GM12875 (cell line): Measurements from ENCODE around the gene GTF2H1.

ENCODE experiments used
- H3K4me3 ChIP-seq: one replicate; pipeline ENCODE4 v1.5.1; 2011; ENCODE audit warnings: low read depth, low read length, control low read depth
- CTCF ChIP-seq: IDR thresholded peaks from 2 replicates; pipeline ENCODE4 v1.5.1; 2011; ENCODE audit warnings: low read depth, mild to moderate bottlenecking, control low read depth, inconsistent platforms, low read length, moderate library complexity, borderline replicate concordance; ENCODE audit not compliant: insufficient read depth

Gene GTF2H1

GRCh38 chr11:18294862-18295261, 27.5 kb upstream of the GTF2H1 start:
- no peak overlapping the region for H3K4me3 ChIP-seq
- no peak for TF ChIP-seq CTCF

- H3K4me3 ChIP-seq, result no peak overlapping the region
- TF ChIP-seq CTCF, result no peak
These were observed 27.1 kb upstream of the GTF2H1 start for GRCh38 chr11:18295316-18295715.

- H3K4me3 ChIP-seq, result no peak overlapping the region
- TF ChIP-seq CTCF, result no peak
These were observed 22.6 kb upstream of the GTF2H1 start for GRCh38 chr11:18299721-18300120.

- no peak for TF ChIP-seq CTCF
- H3K4me3 ChIP-seq, result no peak overlapping the region
These were observed 17.6 kb upstream of the GTF2H1 start for GRCh38 chr11:18304745-18305144.

GRCh38 chr11:18307461-18308139, 14.8 kb upstream of the GTF2H1 start:
- no peak for TF ChIP-seq CTCF
- H3K4me3 ChIP-seq, result no peak overlapping the region

- H3K4me3 ChIP-seq, result no peak overlapping the region
- TF ChIP-seq CTCF, result no peak
These were observed 14.1 kb upstream of the GTF2H1 start for GRCh38 chr11:18308242-18308641.

- no peak overlapping the region for H3K4me3 ChIP-seq
- no peak for TF ChIP-seq CTCF
These were observed 12.7 kb upstream of the GTF2H1 start for GRCh38 chr11:18309691-18310090.
